Heart right ventricle (tissue), 16 donors: ENCODE results near the gene NIN. TPM values are rescaled to one million over a fixed set of nuclear protein-coding genes. Genes with fewer than 3 reads are reported as not detected.

Experiments used
- ATAC-seq, 8 donors: fragments of 200-7000 bp; cut with Tn5 transposase; one replicate each; pipeline ENCODE4 v1.9.1; 2020; ENCODE audit warnings: mild to moderate bottlenecking in 8 of 8, moderate library complexity in 8 of 8, moderate number of reproducible peaks in 1 of 8
- DNase-seq, 2 donors: peaks; one replicate each; pipeline ENCODE4 v3.0.0-alpha.2; 2020
- H3K27ac ChIP-seq, 10 donors: fragments of 200-600 bp; sonication (generic) in 2 of 10; one replicate each; pipeline versions ENCODE4 v1.5.0 to v1.8.0; 2020 to 2022; ENCODE audit warnings: mild to moderate bottlenecking in 3 of 10
- H3K27me3 ChIP-seq, 7 donors: fragments of 200-600 bp; one replicate each; pipeline ENCODE4 v1.8.0; 2021 to 2022; ENCODE audit warnings: mild to moderate bottlenecking in 2 of 7
- H3K36me3 ChIP-seq, 9 donors: fragments of 200-600 bp; sonication (generic) in 1 of 9; one replicate each; pipeline versions ENCODE4 v1.5.0 to v1.8.0; 2020 to 2022; ENCODE audit warnings: mild to moderate bottlenecking in 2 of 9
- H3K4me1 ChIP-seq, 9 donors: fragments of 200-600 bp; sonication (generic) in 1 of 9; one replicate each; pipeline versions ENCODE4 v1.5.0 to v1.8.0; 2020 to 2022; ENCODE audit warnings: mild to moderate bottlenecking in 4 of 9
- H3K4me3 ChIP-seq, 10 donors: fragments of 200-600 bp; sonication (generic) in 2 of 10; one replicate each; pipeline versions ENCODE4 v1.5.0 to v1.8.0; 2020 to 2022; ENCODE audit warnings: mild to moderate bottlenecking in 7 of 10, moderate library complexity in 2 of 10
- H3K9me3 ChIP-seq, 11 donors: fragments of 200-600 bp in 10 of 11; sonication (generic) in 2 of 11; one replicate each; pipeline versions ENCODE4 v1.5.0 to v1.8.0; 2013 to 2022; ENCODE audit warnings: mild to moderate bottlenecking in 2 of 11, control low read depth in 1 of 11, moderate library complexity in 1 of 11
- CTCF ChIP-seq, 9 donors: fragments of 200-600 bp; sonication (generic) in 2 of 9; IDR thresholded peaks; one replicate each; pipeline versions ENCODE4 v1.5.0 to v1.8.0; 2021 to 2022; ENCODE audit warnings: antibody characterized with exemption in 9 of 9, mild to moderate bottlenecking in 5 of 9, moderate library complexity in 1 of 9
- WGBS, 2 donors: extraction: QIAGEN DNeasy Blood & Tissue Kit; methylation state at CpG; one replicate each; pipeline ENCODE4 v1.1.7; 2013; ENCODE audit warnings: inconsistent platforms in 1 of 2; 5-methylcytosine and 5-hydroxymethylcytosine counted together
- intact Hi-C, 10 donors: fragments of 100-400 bp; cut with DNase I; formaldehyde crosslinking; loops; one replicate each; pipeline versions ENCODE4 v1.11.1 to v1.14.2; 2022
- polyA plus RNA-seq, 2 donors: library from polyadenylated mRNA; stranded (reverse); fragments of 200-250 nt; gene quantifications; one replicate each; pipeline ENCODE4 v1.2.3, GENCODE V29; 2013
- total RNA-seq, 10 donors: library from RNA; stranded (reverse); fragmentation: NEBNext Ultra II Directional in 3 of 10; extraction: Animal tissue kit (Norgen Biotek cat#: 25700) in 3 of 10; gene quantifications; one replicate each; pipeline versions ENCODE4 v1.2.1 to v1.2.4, GENCODE V29; 2021 to 2023
- donor health status: Arrhythmogenic right ventricular cardiomyopathy.
- donor health status: ischemic (EF 13 %, LVEDD 7.1; RV severe dilation, severe dysfunction).
- donor health status: healthy with polysubstance abuse.
- donor health status: DM: no; HTN: yes; CAD: no.
- donor health status: DM: no; HTN: no; CAD: no.
- donor health status: ischemic (EF 25% LVEDD 6.9; RV normal size, moderate dysfunction).
- donor health status: ischemic (EF 25% LVEDD 5.7; RV mildly dilated, moderate dysfunction).
- donor health status: healthy.
- donor health status: DM: yes; HTN: yes; CAD: no.
- donor health status: Ischemic cardiomyopathy.
- donor health status: ischemic (EF 35%, LVEDD 5.7; RV mildly dilated, moderate dysfunction).
- donor health status: nonischemic (EF 11% LVEDD 7.7; RV severe dilation, severe dysfunction).
- donor health status: DM: yes; HTN: yes; CAD: no.
- donor health status: PGD.
- donor health status: ischemic (EF 29% LVEDD 5.4; RV normal size, mild dysfunction).
- donor health status: nonischemic (EF 23%, LVEDD 6.1; RV moderate dilation, normal function).

Gene NIN
- total and polyA plus RNA-seq, 12 donors: 4.0 to 38.7 (median 25.1) TPM

GRCh38 chr14:50786751-50787464 lies 44.1 kb downstream of the NIN start:
- Histone ChIP-seq H3K4me1 (peaks cover 0 to 63% (median 53%) of the 10 kb centered on the region in 9 donors), H3K4me3 (no peak overlapping the region)
- intact Hi-C loops: loop anchor here in 5 of 10 donors (5.0 to 10.0 kb wide), 4 partner anchors 40 to 78 kb away; no protein-coding TSS in a partner anchor

GRCh38 chr14:50785457-50786063 lies 45.4 kb downstream of the NIN start:
- WGBS, 2 donors: 24 to 30% methylated on average over 8 of the region's 8 CpGs
- no peak for TF ChIP-seq CTCF (IDR thresholded peaks at IDR 0.05)
- peaks cover 0 to 59% (median 52%) of the 10 kb centered on the region in 9 donors for H3K4me1 ChIP-seq
- H3K4me3 ChIP-seq: no peak overlapping the region
- H3K36me3 ChIP-seq: peaks cover 0 to 42% (median 0%) of the 10 kb centered on the region in 9 donors
- peak in 6 of 8 donors; percentile 36 to 65 (median 54) for ATAC-seq
- intact Hi-C loops: loop anchor here in 5 of 10 donors (5.0 to 10.0 kb wide), 4 partner anchors 42 to 79 kb away; no protein-coding TSS in a partner anchor
- no peaks in the 10 kb centered on the region for H3K27me3 ChIP-seq
- no peaks in the 10 kb centered on the region for H3K9me3 ChIP-seq
- no peak for DNase-seq
- peak overlapping the region in 6 of 10 donors; percentile 9 to 67 (median 60) for H3K27ac ChIP-seq

More at GRCh38 chr14:50786751-50787464, 44.1 kb downstream of the NIN start:
- ATAC-seq (no peak), DNase-seq (no peak)
- no peaks in the 10 kb centered on the region for H3K27me3 ChIP-seq
- WGBS, 2 donors: 50 to 62% methylated on average over 3 of the region's 3 CpGs
- H3K27ac ChIP-seq: peak overlapping the region in 3 of 10 donors; percentile 1 to 51 (median 14)
- H3K9me3 ChIP-seq: no peaks in the 10 kb centered on the region
- peaks cover 0 to 52% (median 0%) of the 10 kb centered on the region in 9 donors for H3K36me3 ChIP-seq
- TF ChIP-seq CTCF (IDR thresholded peaks at IDR 0.05): no peak

- H3K27ac ChIP-seq: peak overlapping the region in 5 of 10 donors; percentile 41 to 67 (median 61)
- no peak for DNase-seq
- H3K27me3 ChIP-seq: no peaks in the 10 kb centered on the region
- peaks cover 0 to 52% (median 47%) of the 10 kb centered on the region in 9 donors for H3K4me1 ChIP-seq
- peaks cover 0 to 36% (median 0%) of the 10 kb centered on the region in 9 donors for H3K36me3 ChIP-seq
- peak in 7 of 8 donors; percentile 16 to 69 (median 45) for ATAC-seq
- WGBS, 2 donors: 73 to 75% methylated on average over 16 of the region's 16 CpGs
- H3K9me3 ChIP-seq: no peaks in the 10 kb centered on the region
- no peak overlapping the region for H3K4me3 ChIP-seq
- no peak for TF ChIP-seq CTCF (IDR thresholded peaks at IDR 0.05)
- intact Hi-C loops: loop anchor here in 5 of 10 donors (5.0 to 10.0 kb wide), 4 partner anchors 42 to 80 kb away; no protein-coding TSS in a partner anchor
These were observed 46.1 kb downstream of the NIN start for GRCh38 chr14:50784683-50785456.

- ATAC-seq (no peak), DNase-seq (no peak)
- H3K27ac ChIP-seq: peak overlapping the region in 1 of 10 donors; percentile 67
- H3K36me3 ChIP-seq: peaks cover 0 to 23% (median 0%) of the 10 kb centered on the region in 9 donors
- no peak overlapping the region for H3K4me3 ChIP-seq
- H3K4me1 ChIP-seq: peaks cover 0 to 58% (median 50%) of the 10 kb centered on the region in 9 donors
- no peaks in the 10 kb centered on the region for H3K27me3 ChIP-seq
- H3K9me3 ChIP-seq: no peaks in the 10 kb centered on the region
- WGBS, 2 donors: 71 to 80% methylated on average over 2 of the region's 2 CpGs
- TF ChIP-seq CTCF (IDR thresholded peaks at IDR 0.05): no peak
- intact Hi-C loops: loop anchor here in 2 of 10 donors (10.0 kb wide), 1 partner anchor 81 kb away; no protein-coding TSS in a partner anchor
These were observed 47.4 kb downstream of the NIN start for GRCh38 chr14:50783563-50783962.
